OCI-LY7 (cell line): ENCODE data around the gene PLEKHM3. TPM values are rescaled to one million over a fixed set of nuclear protein-coding genes. Genes with fewer than 3 reads are reported as not detected.

Source experiments
- BruUV-seq: library from RNA; stranded (reverse); fragments of 400-500 nt; replicated peaks from 2 replicates; lab custom pipeline; 2021; lab: Mats Ljungman, UMichigan
- CTCF ChIA-PET: fragments of 300-600 bp; sonication (Branson Sonifier 250); formaldehyde crosslinking; loops from one replicate; lab custom pipeline; 2022; ENCODE audit warnings: antibody characterized with exemption; ENCODE audit not compliant: unreplicated experiment; lab: Charles Lee
- POLR2A ChIA-PET: fragments of 300-600 bp; sonication (Branson Sonifier 250); formaldehyde crosslinking; loops from one replicate; lab custom pipeline; 2022; ENCODE audit warnings: antibody characterized with exemption; lab: Charles Lee
- DNase-seq: peaks from one replicate; pipeline ENCODE4 v3.0.0-alpha.2; 2015; ENCODE audit warnings: low spot score
- H2AFZ ChIP-seq: fragments of 200-600 bp; sonication (generic), shearing (Covaris generic); 2 replicates; pipeline ENCODE4 v1.6.1; 2014; ENCODE audit warnings: mild to moderate bottlenecking, antibody characterized with exemption, low read length, moderate library complexity
- H3K27ac ChIP-seq: fragments of 200-600 bp; sonication (generic); 2 replicates; pipeline ENCODE4 v1.5.1; 2014; ENCODE audit warnings: mixed run types, low read depth, mild to moderate bottlenecking, moderate library complexity, low read length, inconsistent platforms; ENCODE audit not compliant: poor library complexity, severe bottlenecking
- H3K36me3 ChIP-seq: fragments of 200-600 bp; sonication (generic); 2 replicates; pipeline ENCODE4 v1.6.1; 2014; ENCODE audit warnings: mild to moderate bottlenecking, antibody characterized with exemption, low read length, moderate library complexity, mixed read lengths; ENCODE audit not compliant: insufficient read depth
- H3K4me1 ChIP-seq: fragments of 200-600 bp; sonication (generic); 2 replicates; pipeline ENCODE4 v1.5.1; 2014; ENCODE audit warnings: mild to moderate bottlenecking, low read length; ENCODE audit not compliant: insufficient read depth, poor library complexity, severe bottlenecking
- H3K4me2 ChIP-seq: fragments of 200-600 bp; sonication (generic); 2 replicates; pipeline ENCODE4 v1.6.1; 2014; ENCODE audit warnings: mild to moderate bottlenecking, low read length
- H3K4me3 ChIP-seq: fragments of 200-600 bp; sonication (generic); 2 replicates; pipeline ENCODE4 v1.5.1; 2014; ENCODE audit warnings: mild to moderate bottlenecking, low read depth, low read length; ENCODE audit not compliant: poor library complexity, severe bottlenecking
- H3K79me2 ChIP-seq: fragments of 200-600 bp; sonication (generic); 2 replicates; pipeline ENCODE4 v1.6.1; 2016; ENCODE audit warnings: low read depth, mild to moderate bottlenecking, low read length, moderate library complexity, mixed read lengths; ENCODE audit not compliant: insufficient read depth
- H3K9me2 ChIP-seq: fragments of 200-600 bp; sonication (generic); 2 replicates; pipeline ENCODE4 v1.6.1; 2016; ENCODE audit warnings: mild to moderate bottlenecking, low read length, mixed read lengths; ENCODE audit not compliant: insufficient read depth
- H3K9me3 ChIP-seq: fragments of 200-600 bp; sonication (generic); 2 replicates; pipeline ENCODE4 v1.6.1; 2014; ENCODE audit warnings: mild to moderate bottlenecking, mixed run types, low read length, mixed read lengths
- H4K20me1 ChIP-seq: fragments of 200-600 bp; sonication (generic); 2 replicates; pipeline ENCODE4 v1.6.1; 2014; ENCODE audit warnings: mild to moderate bottlenecking, antibody characterized with exemption, low read length, moderate library complexity, mixed read lengths; ENCODE audit not compliant: insufficient read depth
- EZH2phosphoT487 ChIP-seq: fragments of 200-600 bp; sonication (generic); IDR thresholded peaks from 2 replicates; pipeline ENCODE4 v1.6.1; 2018; ENCODE audit warnings: low read depth, borderline replicate concordance, mild to moderate bottlenecking, mixed run types, antibody characterized with exemption, low read length, moderate library complexity, mixed read lengths
- intact Hi-C: fragments of 100-400 bp; cut with micrococcal nuclease; formaldehyde crosslinking; loops from one replicate; pipeline ENCODE4 v1.10.0; 2022; ENCODE audit not compliant: unreplicated experiment
- total RNA-seq, 2 experiments: library from RNA; depleted of rRNA in 1 of 2; stranded (reverse); fragments of >200 nt in 1 of 2; shearing (Covaris generic) in 1 of 2; gene quantifications; 2 replicates each; pipeline ENCODE4 v1.2.3, GENCODE V29; 2014 to 2022
- TF ChIP-seq, protein P1 (sequence below): fragments of 200-600 bp; sonication (generic); conservative IDR thresholded peaks from 2 replicates; pipeline ENCODE4 v1.5.1; 2014; ENCODE audit warnings: mild to moderate bottlenecking, antibody characterized with exemption, low read length, moderate library complexity, mixed read lengths

The PLEKHM3 gene
- total RNA-seq, 2 experiments from 2014 or later, result 3.7 to 6.3 TPM

DNA sequence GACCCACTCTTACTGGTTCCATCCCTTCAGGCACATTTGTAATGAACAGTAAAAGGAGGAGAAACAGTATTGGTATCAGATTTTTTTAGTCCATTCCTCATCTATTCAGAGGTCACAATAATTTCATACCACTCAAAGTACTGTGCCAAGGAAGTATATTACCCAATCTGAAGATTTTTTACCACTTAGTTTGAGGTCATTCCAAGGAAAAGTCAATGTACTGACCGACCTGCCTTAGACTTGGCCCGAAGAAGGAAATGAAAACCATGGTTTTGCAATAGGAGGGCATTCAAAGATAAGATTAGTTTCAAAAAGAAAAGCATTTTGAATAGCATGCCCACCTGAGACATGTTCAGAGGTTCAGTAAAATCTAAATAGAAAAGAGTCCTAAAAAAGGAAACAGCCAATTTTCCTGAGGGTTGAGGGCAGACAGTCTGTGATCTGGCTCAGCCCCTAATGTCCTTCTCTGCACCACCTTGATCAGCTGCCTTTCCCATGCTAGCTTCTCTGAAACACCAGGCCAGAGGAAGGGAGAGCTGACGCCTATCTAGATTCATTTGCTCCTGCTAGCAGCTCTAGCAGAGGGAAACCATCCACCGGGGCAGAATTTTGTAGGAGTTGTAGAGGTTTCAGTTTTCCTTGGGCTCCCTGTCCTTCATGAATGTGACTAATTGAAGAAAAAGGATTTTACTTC lies 148.3 kb downstream of the PLEKHM3 start:
- no peaks in the 10 kb centered on the region for H4K20me1 ChIP-seq
- H3K9me3 ChIP-seq, result no peaks in the 10 kb centered on the region
- ChIA-PET POLR2A (interaction anchor here (1.2 kb wide), 1 partner anchor 9 kb away, joined by 3 read pairs; no protein-coding TSS in a partner anchor), CTCF (no interaction called here)
- DNase-seq, result no peak
- H3K4me3 ChIP-seq, result no peak overlapping the region
- no peak overlapping the region for H3K4me2 ChIP-seq
- H3K9me2 ChIP-seq, result no peaks in the 10 kb centered on the region
- H2AFZ ChIP-seq, result no peak overlapping the region
- no peak overlapping the region for H3K27ac ChIP-seq
- BruUV-seq, result no TSS peak
- intact Hi-C loops, result no loop called here
- no peaks in the 10 kb centered on the region for H3K79me2 ChIP-seq
- no peaks in the 10 kb centered on the region for H3K36me3 ChIP-seq
- no peaks in the 10 kb centered on the region for H3K4me1 ChIP-seq
- TF ChIP-seq, protein P1, sequence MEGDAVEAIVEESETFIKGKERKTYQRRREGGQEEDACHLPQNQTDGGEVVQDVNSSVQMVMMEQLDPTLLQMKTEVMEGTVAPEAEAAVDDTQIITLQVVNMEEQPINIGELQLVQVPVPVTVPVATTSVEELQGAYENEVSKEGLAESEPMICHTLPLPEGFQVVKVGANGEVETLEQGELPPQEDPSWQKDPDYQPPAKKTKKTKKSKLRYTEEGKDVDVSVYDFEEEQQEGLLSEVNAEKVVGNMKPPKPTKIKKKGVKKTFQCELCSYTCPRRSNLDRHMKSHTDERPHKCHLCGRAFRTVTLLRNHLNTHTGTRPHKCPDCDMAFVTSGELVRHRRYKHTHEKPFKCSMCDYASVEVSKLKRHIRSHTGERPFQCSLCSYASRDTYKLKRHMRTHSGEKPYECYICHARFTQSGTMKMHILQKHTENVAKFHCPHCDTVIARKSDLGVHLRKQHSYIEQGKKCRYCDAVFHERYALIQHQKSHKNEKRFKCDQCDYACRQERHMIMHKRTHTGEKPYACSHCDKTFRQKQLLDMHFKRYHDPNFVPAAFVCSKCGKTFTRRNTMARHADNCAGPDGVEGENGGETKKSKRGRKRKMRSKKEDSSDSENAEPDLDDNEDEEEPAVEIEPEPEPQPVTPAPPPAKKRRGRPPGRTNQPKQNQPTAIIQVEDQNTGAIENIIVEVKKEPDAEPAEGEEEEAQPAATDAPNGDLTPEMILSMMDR, result no peak
- TF ChIP-seq EZH2phosphoT487, result no peak

DNA sequence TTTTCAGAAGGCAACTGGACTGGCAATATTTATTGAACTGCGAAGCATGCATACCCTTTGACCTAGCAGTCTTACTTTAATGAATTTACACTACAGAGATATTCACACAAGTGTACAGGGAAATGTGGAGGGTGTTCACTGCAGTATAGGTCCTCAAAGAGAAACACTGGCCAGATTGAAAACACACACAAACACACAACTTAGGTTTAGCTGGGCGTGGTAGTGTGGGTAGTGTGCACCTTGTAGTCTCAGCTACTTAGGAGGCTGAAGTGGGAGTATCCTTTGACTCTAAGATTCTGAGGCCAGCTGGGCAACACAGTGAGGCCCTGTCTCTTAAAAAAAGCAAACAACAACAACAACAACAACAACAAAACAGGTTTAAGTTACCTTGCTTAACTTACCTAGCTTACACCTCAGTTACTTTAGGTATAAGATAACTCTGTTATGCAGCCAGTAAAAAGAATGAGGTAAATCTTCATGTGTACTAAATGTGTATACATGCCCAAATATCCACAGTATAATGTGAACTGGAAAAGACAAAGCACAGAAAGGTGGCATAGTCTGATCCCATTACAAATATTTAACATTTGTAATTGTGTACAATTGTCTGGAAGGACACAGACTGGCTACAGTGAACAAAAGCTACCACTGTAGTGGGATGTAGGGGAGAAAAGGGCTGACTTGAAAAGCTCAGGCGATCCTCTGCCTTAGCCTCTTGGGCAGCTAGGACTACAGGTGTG lies 149.7 kb downstream of the PLEKHM3 start:
- Histone ChIP-seq H4K20me1 (no peaks in the 10 kb centered on the region), H3K79me2 (no peaks in the 10 kb centered on the region), H3K36me3 (no peaks in the 10 kb centered on the region), H3K4me3 (no peak overlapping the region), H3K4me1 (no peaks in the 10 kb centered on the region), H3K9me2 (no peaks in the 10 kb centered on the region), H3K27ac (no peak overlapping the region), H2AFZ (no peak overlapping the region), H3K4me2 (no peak overlapping the region), H3K9me3 (no peaks in the 10 kb centered on the region)
- POLR2A ChIA-PET, result interaction anchor here (0.9 kb wide), 1 partner anchor 44 kb away, joined by 3 read pairs; no protein-coding TSS in a partner anchor
- DNase-seq, result no peak
- no TSS peak for BruUV-seq
- CTCF ChIA-PET, result no interaction called here
- no peak for TF ChIP-seq EZH2phosphoT487
- TF ChIP-seq, protein P1, result no peak
- intact Hi-C loops, result no loop called here

DNA sequence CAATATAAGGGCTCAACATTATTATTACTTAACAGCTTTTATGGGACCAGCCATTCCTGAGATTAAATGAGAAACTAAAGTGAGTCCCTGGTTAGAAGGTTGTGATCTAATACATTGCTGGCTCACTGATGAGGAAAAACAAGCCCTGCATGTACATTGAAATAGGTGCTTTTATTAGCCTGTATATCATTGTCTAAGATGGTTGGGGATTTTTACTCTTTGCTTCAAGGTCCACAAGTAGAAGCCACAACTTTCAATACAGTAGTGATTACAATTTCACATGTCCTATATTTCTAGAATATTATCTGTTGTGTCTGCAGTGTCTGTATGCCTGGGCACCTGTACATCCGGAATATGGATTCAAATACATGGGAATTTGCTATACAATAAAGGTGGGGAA lies 151.5 kb downstream of the PLEKHM3 start:
- BruUV-seq, result no TSS peak
- DNase-seq, result no peak
- POLR2A ChIA-PET, result no interaction called here
- no peak for TF ChIP-seq EZH2phosphoT487
- TF ChIP-seq, protein P1, result no peak
- no peaks in the 10 kb centered on the region for H3K36me3 ChIP-seq
- CTCF ChIA-PET, result no interaction called here
- no peak overlapping the region for H3K4me2 ChIP-seq
- no peaks in the 10 kb centered on the region for H3K4me1 ChIP-seq
- no peaks in the 10 kb centered on the region for H3K79me2 ChIP-seq
- no peaks in the 10 kb centered on the region for H3K9me3 ChIP-seq
- H3K27ac ChIP-seq, result no peak overlapping the region
- intact Hi-C loops, result no loop called here
- H3K9me2 ChIP-seq, result no peaks in the 10 kb centered on the region
- no peak overlapping the region for H2AFZ ChIP-seq
- H3K4me3 ChIP-seq, result no peak overlapping the region
- H4K20me1 ChIP-seq, result no peaks in the 10 kb centered on the region
